ENCODE measurements around the gene ZNF227.
"Not testable (repeated sequence)": the region's sequence is repeated elsewhere in the genome, so short reads cannot be mapped to it uniquely, and the experiment has no call there.

Gene ZNF227

GRCh38 chr19:44212250-44212865 lies at the start of gene ZNF227:
Gene ZNF227 (plus strand): TSS chr19:44212532. CDS start chr19:44217793, 5,261 bp downstream.
- peak; percentile 60 to 71 for DNase-seq (ENCODE audit: low read depth in 2 of 2, low spot score in 1 of 2)

- no peak for DNase-seq (ENCODE audit: low read depth in 2 of 2, low spot score in 1 of 2)
Observed at GRCh38 chr19:44163789-44164188, 48.5 kb upstream of the ZNF227 start.

GRCh38 chr19:44164327-44164672 lies 48.0 kb upstream of the ZNF227 start:
- DNase-seq (ENCODE audit: low read depth in 2 of 2, low spot score in 1 of 2), result no peak

GRCh38 chr19:44164673-44165512 lies 47.4 kb upstream of the ZNF227 start, which contains the start of gene ZNF226:
Gene ZNF226 (plus strand): TSS chr19:44165100. CDS start chr19:44170081, 4,981 bp downstream.
- DNase-seq (ENCODE audit: low read depth in 2 of 2, low spot score in 1 of 2), result peak; percentile 53 to 70

- not testable (repeated sequence) for DNase-seq (ENCODE audit: low read depth in 2 of 2, low spot score in 1 of 2)
Observed at GRCh38 chr19:44170660-44171059, 41.7 kb upstream of the ZNF227 start.

GRCh38 chr19:44176590-44176989 lies 35.7 kb upstream of the ZNF227 start:
- DNase-seq (ENCODE audit: low read depth in 2 of 2, low spot score in 1 of 2), result no peak

- no peak for DNase-seq (ENCODE audit: low read depth in 2 of 2, low spot score in 1 of 2)
Observed at GRCh38 chr19:44180968-44181367, 31.4 kb upstream of the ZNF227 start.

- DNase-seq (ENCODE audit: low read depth in 2 of 2, low spot score in 1 of 2), result no peak
Observed at GRCh38 chr19:44182145-44182544, 30.2 kb upstream of the ZNF227 start.

GRCh38 chr19:44190020-44190419 lies 22.3 kb upstream of the ZNF227 start:
- DNase-seq (ENCODE audit: low read depth in 2 of 2, low spot score in 1 of 2), result no peak

- DNase-seq (ENCODE audit: low read depth in 2 of 2, low spot score in 1 of 2), result no peak
Observed at GRCh38 chr19:44192127-44192526, 20.2 kb upstream of the ZNF227 start.

GRCh38 chr19:44196772-44197171 lies 15.6 kb upstream of the ZNF227 start:
- DNase-seq (ENCODE audit: low read depth in 2 of 2, low spot score in 1 of 2), result no peak

GRCh38 chr19:44202470-44202869 lies 9.9 kb upstream of the ZNF227 start:
- DNase-seq (ENCODE audit: low read depth in 2 of 2, low spot score in 1 of 2), result no peak

GRCh38 chr19:44202974-44203373 lies 9.4 kb upstream of the ZNF227 start:
- no peak for DNase-seq (ENCODE audit: low read depth in 2 of 2, low spot score in 1 of 2)

GRCh38 chr19:44203877-44204276 lies 8.5 kb upstream of the ZNF227 start:
- DNase-seq (ENCODE audit: low read depth in 2 of 2, low spot score in 1 of 2), result not testable (repeated sequence)

GRCh38 chr19:44204772-44205171 lies 7.6 kb upstream of the ZNF227 start:
- DNase-seq (ENCODE audit: low read depth in 2 of 2, low spot score in 1 of 2), result no peak

GRCh38 chr19:44207126-44207803 lies 5.1 kb upstream of the ZNF227 start:
- DNase-seq (ENCODE audit: low read depth in 2 of 2, low spot score in 1 of 2), result peak; percentile 48 to 59

GRCh38 chr19:44212866-44213346 lies 574 bp downstream of the ZNF227 start:
- no peak for DNase-seq (ENCODE audit: low read depth in 2 of 2, low spot score in 1 of 2)

GRCh38 chr19:44219926-44220325 lies 7.6 kb downstream of the ZNF227 start:
- DNase-seq (ENCODE audit: low read depth in 2 of 2, low spot score in 1 of 2), result not testable (repeated sequence)

GRCh38 chr19:44220761-44221160 lies 8.4 kb downstream of the ZNF227 start:
- DNase-seq (ENCODE audit: low read depth in 2 of 2, low spot score in 1 of 2), result not testable (repeated sequence)

GRCh38 chr19:44221291-44221690 lies 9.0 kb downstream of the ZNF227 start:
- DNase-seq (ENCODE audit: low read depth in 2 of 2, low spot score in 1 of 2), result not testable (repeated sequence)

- DNase-seq (ENCODE audit: low read depth in 2 of 2, low spot score in 1 of 2), result no peak
Observed at GRCh38 chr19:44228318-44228717, 16.0 kb downstream of the ZNF227 start.

- DNase-seq (ENCODE audit: low read depth in 2 of 2, low spot score in 1 of 2), result no peak
Observed at GRCh38 chr19:44232867-44233266, 20.5 kb downstream of the ZNF227 start.

All from stimulated activated CD8-positive, alpha-beta memory T cell treated with anti-CD3 and anti-CD28 coated beads, Interleukin-4, amount 100 ng/mL, for 1 hour (primary cell).